Heart left ventricle (tissue), 16 donors: ENCODE data around the gene PI4KA. TPM values are rescaled to one million over a fixed set of nuclear protein-coding genes. Genes with fewer than 3 reads are reported as not detected.
"Not testable (repeated sequence)": the region's sequence is repeated elsewhere in the genome, so short reads cannot be mapped to it uniquely, and the experiment has no call there.

Experiments
- ATAC-seq, 4 donors: fragments of 200-7000 bp; cut with Tn5 transposase; one replicate each; pipeline ENCODE4 v1.9.1; 2020 to 2022; ENCODE audit warnings: moderate library complexity in 4 of 4, mild to moderate bottlenecking in 3 of 4, moderate number of reproducible peaks in 1 of 4
- DNase-seq, 5 donors: peaks; one replicate each; pipeline ENCODE4 v3.0.0-alpha.2; 2020
- H3K27ac ChIP-seq, 12 donors: fragments of 200-600 bp; sonication (generic) in 4 of 12; one replicate each; pipeline versions ENCODE4 v1.5.0 to v1.8.0; 2016 to 2022; ENCODE audit warnings: mild to moderate bottlenecking in 2 of 12
- H3K27me3 ChIP-seq, 9 donors: fragments of 200-600 bp; sonication (generic) in 2 of 9; one replicate each; pipeline versions ENCODE4 v1.5.1 to v1.8.0; 2016 to 2022; ENCODE audit warnings: mild to moderate bottlenecking in 3 of 9
- H3K36me3 ChIP-seq, 9 donors: fragments of 200-600 bp; sonication (generic) in 2 of 9; one replicate each; pipeline versions ENCODE4 v1.5.0 to v1.8.0; 2018 to 2022; ENCODE audit warnings: mild to moderate bottlenecking in 2 of 9
- H3K4me1 ChIP-seq, 12 donors: fragments of 200-600 bp; sonication (generic) in 4 of 12; one replicate each; pipeline versions ENCODE4 v1.5.0 to v1.8.0; 2016 to 2022; ENCODE audit warnings: mild to moderate bottlenecking in 3 of 12
- H3K4me3 ChIP-seq, 12 donors: fragments of 200-600 bp; sonication (generic) in 4 of 12; one replicate each; pipeline versions ENCODE4 v1.5.0 to v1.8.0; 2017 to 2022; ENCODE audit warnings: mild to moderate bottlenecking in 9 of 12, moderate library complexity in 4 of 12
- H3K9me3 ChIP-seq, 12 donors: fragments of 200-600 bp; sonication (generic) in 4 of 12; one replicate each; pipeline versions ENCODE4 v1.5.0 to v1.8.0; 2016 to 2022; ENCODE audit warnings: mild to moderate bottlenecking in 1 of 12
- CTCF ChIP-seq, 12 donors: fragments of 200-600 bp; sonication (generic) in 4 of 12; IDR thresholded peaks; one replicate each; pipeline versions ENCODE4 v1.5.0 to v1.8.0; 2018 to 2022; ENCODE audit warnings: antibody characterized with exemption in 12 of 12, mild to moderate bottlenecking in 5 of 12
- POLR2A ChIP-seq, 2 donors: fragments of 450-650 bp; IDR thresholded peaks; one replicate each; pipeline ENCODE4 v1.6.1; 2017; ENCODE audit warnings: antibody characterized with exemption in 2 of 2, mild to moderate bottlenecking in 2 of 2, moderate library complexity in 2 of 2
- WGBS, 4 donors: extraction: QIAGEN DNeasy Blood & Tissue Kit in 2 of 4; methylation state at CpG; one replicate each; pipeline versions ENCODE4 v1.1.5 to v1.1.7; 2013 to 2018; 5-methylcytosine and 5-hydroxymethylcytosine counted together
- intact Hi-C, 10 donors: fragments of 100-400 bp; cut with DNase I; formaldehyde crosslinking; loops; one replicate each; pipeline versions ENCODE4 v1.11.1 to v1.14.2; 2022
- polyA plus RNA-seq, 2 donors: library from polyadenylated mRNA; stranded (reverse); fragments of 200-250 nt; gene quantifications; one replicate each; pipeline ENCODE4 v1.2.3, GENCODE V29; 2013
- total RNA-seq, 9 donors: library from RNA; depleted of rRNA in 2 of 9; stranded (reverse); fragments of >200 nt in 2 of 9; fragmentation: NEBNext Ultra II Directional in 3 of 9; extraction: Animal tissue kit (Norgen Biotek cat#: 25700) in 3 of 9; gene quantifications; one replicate each; pipeline versions ENCODE4 v1.1.0 to v1.2.4, GENCODE V29; 2016 to 2023
- donor health status: ischemic (EF 13 %, LVEDD 7.1; RV severe dilation, severe dysfunction).
- donor health status: healthy with polysubstance abuse.
- donor health status: DM: no; HTN: yes; CAD: no.
- donor health status: DM: no; HTN: no; CAD: no.
- donor health status: ischemic (EF 25% LVEDD 6.9; RV normal size, moderate dysfunction).
- donor health status: ischemic (EF 25% LVEDD 5.7; RV mildly dilated, moderate dysfunction).
- donor health status: healthy.
- donor health status: DM: yes; HTN: yes; CAD: no.
- donor health status: ischemic (EF 35%, LVEDD 5.7; RV mildly dilated, moderate dysfunction).
- donor health status: nonischemic (EF 11% LVEDD 7.7; RV severe dilation, severe dysfunction).
- donor health status: DM: yes; HTN: yes; CAD: no.
- donor health status: PGD.
- donor health status: ischemic (EF 29% LVEDD 5.4; RV normal size, mild dysfunction).
- donor health status: nonischemic (EF 23%, LVEDD 6.1; RV moderate dilation, normal function).

PI4KA gene
- total and polyA plus RNA-seq, 11 donors = 20.6 to 66.4 (median 46.9) TPM

DNA sequence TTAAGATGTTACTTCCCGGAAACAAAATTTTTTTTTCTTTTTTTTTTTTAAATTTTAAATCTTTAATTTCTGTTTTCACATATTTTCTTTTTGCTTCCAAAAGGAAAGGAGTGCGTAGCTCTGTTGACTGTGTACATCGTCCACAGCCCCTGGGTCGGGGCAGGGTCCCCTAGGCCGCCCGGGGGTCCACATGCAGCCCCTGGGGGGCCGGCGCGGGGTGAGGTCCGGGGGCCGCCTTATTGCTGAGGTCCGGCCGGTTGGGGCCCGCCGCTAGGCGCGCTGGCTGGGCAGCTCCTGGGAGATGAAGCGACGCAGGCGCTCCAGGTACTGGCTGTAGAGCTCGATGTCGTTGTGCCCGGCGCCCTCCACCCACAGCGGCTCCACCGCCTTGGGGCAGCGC is 191.1 kb downstream of the PI4KA start:
- intact Hi-C loops, H3K36me3 ChIP-seq, DNase-seq, H3K4me1 ChIP-seq, H3K27ac ChIP-seq, ATAC-seq, H3K4me3 ChIP-seq: not testable (repeated sequence)
- 65 to 91% (median 72%) methylated on average over 13 to 22 of the region's 27 CpGs for WGBS, 4 donors
- peaks cover 5 to 28% (median 9%) of the 10 kb centered on the region in 9 donors for H3K27me3 ChIP-seq
- H3K9me3 ChIP-seq = peaks cover 0 to 14% (median 3%) of the 10 kb centered on the region in 12 donors

GRCh38 chr22:20666560-20666959 is 192.1 kb downstream of the PI4KA start:
- H3K36me3 ChIP-seq = no peaks in the 10 kb centered on the region
- no peak overlapping the region for H3K4me3 ChIP-seq
- no peak for DNase-seq
- ATAC-seq = no peak
- no peak overlapping the region for H3K27ac ChIP-seq
- H3K9me3 ChIP-seq = peaks cover 0 to 17% (median 3%) of the 10 kb centered on the region in 12 donors
- intact Hi-C loops = no loop called here
- H3K27me3 ChIP-seq = peaks cover under 1 to 21% (median 9%) of the 10 kb centered on the region in 9 donors
- peaks cover 0 to 6% (median 0%) of the 10 kb centered on the region in 12 donors for H3K4me1 ChIP-seq
- TF ChIP-seq CTCF (IDR thresholded peaks at IDR 0.05) (no peak), POLR2A (IDR thresholded peaks at IDR 0.05) (no peak)
- 71 to 91% (median 81%) methylated on average over 1 of the region's 1 CpG for WGBS, 4 donors

GRCh38 chr22:20664594-20664959 is 194.0 kb downstream of the PI4KA start:
- Histone ChIP-seq H3K27me3 (peaks cover 0 to 20% (median 2%) of the 10 kb centered on the region in 9 donors), H3K36me3 (no peaks in the 10 kb centered on the region), H3K4me3 (no peak overlapping the region), H3K27ac (no peak overlapping the region), H3K9me3 (peaks cover 0 to 17% (median 3%) of the 10 kb centered on the region in 12 donors), H3K4me1 (no peaks in the 10 kb centered on the region)
- TF ChIP-seq CTCF (IDR thresholded peaks at IDR 0.05) (no peak), POLR2A (IDR thresholded peaks at IDR 0.05) (no peak)
- DNase-seq = no peak
- WGBS, 4 donors = 91 to 100% (median 94%) methylated on average over 1 of the region's 1 CpG
- intact Hi-C loops = no loop called here
- no peak for ATAC-seq

- ATAC-seq (no peak), DNase-seq (no peak)
- Histone ChIP-seq H3K27me3 (peaks cover 0 to 20% (median 2%) of the 10 kb centered on the region in 9 donors), H3K4me1 (no peaks in the 10 kb centered on the region), H3K9me3 (peaks cover 0 to 17% (median 3%) of the 10 kb centered on the region in 12 donors), H3K27ac (no peak overlapping the region), H3K4me3 (no peak overlapping the region), H3K36me3 (no peaks in the 10 kb centered on the region)
- intact Hi-C loops = no loop called here
- WGBS, 4 donors = 84 to 92% (median 90%) methylated on average over 4 to 7 of the region's 7 CpGs
- no peak for TF ChIP-seq CTCF (IDR thresholded peaks at IDR 0.05)
- no peak for TF ChIP-seq POLR2A (IDR thresholded peaks at IDR 0.05)
Observed at GRCh38 chr22:20663941-20664593, 194.5 kb downstream of the PI4KA start.
